GM23338 (cell line): ENCODE measurements around the gene ZGRF1. TPM values are rescaled to one million over a fixed set of nuclear protein-coding genes. Genes with fewer than 3 reads are reported as not detected.

Experiments
- ATAC-seq: fragments of 200-7000 bp; cut with Tn5 transposase; 3 replicates; pipeline ENCODE4 v1.9.1; 2020
- DNase-seq: peaks from one replicate; pipeline ENCODE4 v3.0.0-alpha.2; 2015; ENCODE audit warnings: low spot score
- H2AFZ ChIP-seq: fragments of 200-600 bp; sonication (generic); 2 replicates; pipeline ENCODE4 v1.8.0; 2016; ENCODE audit warnings: antibody characterized with exemption, mild to moderate bottlenecking, moderate library complexity
- H3F3A ChIP-seq: fragments of 200-600 bp; sonication (generic); replicated peaks from 2 replicates; pipeline ENCODE4 v1.8.0; 2017; ENCODE audit warnings: antibody characterized with exemption, mixed run types, low read depth
- H3K27ac ChIP-seq: fragments of 200-600 bp; sonication (generic); 2 replicates; pipeline ENCODE4 v1.6.1; 2016; ENCODE audit warnings: low read depth
- H3K27me3 ChIP-seq: fragments of 200-600 bp; sonication (generic); 2 replicates; pipeline ENCODE4 v1.8.0; 2016; ENCODE audit warnings: mild to moderate bottlenecking, mixed run types, moderate library complexity; ENCODE audit not compliant: insufficient read depth
- H3K36me3 ChIP-seq: fragments of 200-600 bp; sonication (generic); 2 replicates; pipeline ENCODE4 v1.8.0; 2016; ENCODE audit warnings: mild to moderate bottlenecking; ENCODE audit not compliant: insufficient read depth
- H3K4me1 ChIP-seq: fragments of 200-600 bp; sonication (generic); 2 replicates; pipeline ENCODE4 v1.8.0; 2016; ENCODE audit warnings: mild to moderate bottlenecking, moderate library complexity; ENCODE audit not compliant: insufficient read depth
- H3K4me2 ChIP-seq: fragments of 200-600 bp; sonication (generic); 2 replicates; pipeline ENCODE4 v1.7.1; 2017; ENCODE audit warnings: mixed run types
- H3K4me3 ChIP-seq: fragments of 200-600 bp; sonication (generic); 2 replicates; pipeline ENCODE4 v1.6.1; 2016; ENCODE audit warnings: mixed run types
- H3K79me2 ChIP-seq: fragments of 200-600 bp; sonication (generic); replicated peaks from 2 replicates; pipeline ENCODE4 v1.8.0; 2017; ENCODE audit warnings: mild to moderate bottlenecking; ENCODE audit not compliant: insufficient read depth
- H3K9me2 ChIP-seq: fragments of 200-600 bp; sonication (generic); 2 replicates; pipeline ENCODE4 v1.8.0; 2017; ENCODE audit not compliant: insufficient read depth
- H4K20me1 ChIP-seq: fragments of 200-600 bp; sonication (generic); replicated peaks from 2 replicates; pipeline ENCODE4 v1.8.0; 2017; ENCODE audit warnings: mild to moderate bottlenecking; ENCODE audit not compliant: insufficient read depth
- H3K27ac Mint-ChIP-seq: 2 replicates; pipeline ENCODE4 v1.8.0; 2020; ENCODE audit warnings: inconsistent platforms, mild to moderate bottlenecking, moderate library complexity, mixed read lengths
- H3K27me3 Mint-ChIP-seq: 3 replicates; pipeline ENCODE4 v1.8.0; 2022; ENCODE audit warnings: low read depth, mild to moderate bottlenecking, moderate library complexity, mixed read lengths, inconsistent platforms; ENCODE audit not compliant: insufficient read depth, poor library complexity
- H3K36me3 Mint-ChIP-seq: 3 replicates; pipeline ENCODE4 v1.8.0; 2021; ENCODE audit warnings: low read depth, mild to moderate bottlenecking, inconsistent platforms, moderate library complexity, mixed read lengths
- H3K4me1 Mint-ChIP-seq: 3 replicates; pipeline ENCODE4 v1.8.0; 2020; ENCODE audit warnings: mild to moderate bottlenecking, inconsistent platforms, mixed read lengths
- H3K4me3 Mint-ChIP-seq: 3 replicates; pipeline ENCODE4 v1.8.0; 2021; ENCODE audit warnings: moderate library complexity, mild to moderate bottlenecking, inconsistent platforms, mixed read lengths
- H3K9me3 Mint-ChIP-seq: 3 replicates; pipeline ENCODE4 v1.8.0; 2020; ENCODE audit warnings: moderate library complexity, mild to moderate bottlenecking, inconsistent platforms, mixed read lengths
- JUNB ChIP-seq: IDR thresholded peaks from one replicate; pipeline ENCODE4 v1.6.1; 2016; ENCODE audit warnings: antibody characterized with exemption; ENCODE audit not compliant: unreplicated experiment
- POLR2AphosphoS5 ChIP-seq: IDR thresholded peaks from 2 replicates; pipeline ENCODE4 v1.6.1; 2016; ENCODE audit warnings: antibody characterized with exemption, low read depth
- REST ChIP-seq: IDR thresholded peaks from one replicate; pipeline ENCODE4 v1.6.1; 2018; ENCODE audit warnings: antibody characterized with exemption; ENCODE audit not compliant: unreplicated experiment
- STAT1 ChIP-seq: IDR thresholded peaks from one replicate; pipeline ENCODE4 v1.6.1; 2016; ENCODE audit warnings: antibody characterized with exemption; ENCODE audit not compliant: unreplicated experiment
- polyA plus RNA-seq: library from polyadenylated mRNA; unstranded; fragments of >200 nt; fragmentation: Nextera tagmentation; extraction: Ambion mirVana; gene quantifications from 2 replicates; pipeline ENCODE4 v1.2.1, GENCODE V29; 2016
- total RNA-seq: library from RNA; depleted of rRNA; stranded (reverse); fragments of >200 nt; shearing (Covaris generic); gene quantifications from 2 replicates; pipeline ENCODE4 v1.2.3, GENCODE V29; 2014
- TF ChIP-seq, protein P1 (sequence below): fragments of 250-450 bp; sonication (Bioruptor Pico); IDR thresholded peaks from 2 replicates; pipeline ENCODE4 v1.5.0; 2020; ENCODE audit warnings: mild to moderate bottlenecking, moderate library complexity
- TF ChIP-seq, protein P2 (sequence below), 2 experiments: fragments of 200-600 bp in 1 of 2; sonication (generic) in 1 of 2; conservative IDR thresholded peaks; 2 replicates each; pipeline versions ENCODE4 v1.5.1 to v1.6.1; 2016 to 2017; ENCODE audit warnings: antibody characterized with exemption in 2 of 2, low read depth in 2 of 2, mild to moderate bottlenecking in 2 of 2, moderate library complexity in 1 of 2

Gene ZGRF1
- total and polyA plus RNA-seq, 2 experiments from 2014 or later, result 41.7 to 62.6 TPM

DNA sequence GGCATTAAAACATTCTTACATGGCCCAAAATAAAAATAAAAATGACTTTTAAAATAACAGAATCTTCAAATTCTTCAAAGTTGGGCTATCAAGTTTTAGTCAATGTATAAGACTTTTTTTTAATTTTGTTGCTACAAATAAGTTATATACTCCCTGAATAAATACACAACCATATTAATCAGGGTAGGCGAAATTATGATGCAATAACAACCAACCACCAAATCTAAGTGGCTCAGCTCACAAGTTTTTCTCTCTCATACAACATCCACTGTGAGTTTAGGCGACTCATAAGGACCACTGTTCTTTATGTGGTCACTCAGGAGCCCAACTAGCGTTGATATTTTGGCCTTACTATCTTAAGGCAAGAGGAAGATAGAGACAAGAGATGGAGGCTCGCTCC is 131.9 kb downstream of the ZGRF1 start (continued):
- TF ChIP-seq, protein P1, sequence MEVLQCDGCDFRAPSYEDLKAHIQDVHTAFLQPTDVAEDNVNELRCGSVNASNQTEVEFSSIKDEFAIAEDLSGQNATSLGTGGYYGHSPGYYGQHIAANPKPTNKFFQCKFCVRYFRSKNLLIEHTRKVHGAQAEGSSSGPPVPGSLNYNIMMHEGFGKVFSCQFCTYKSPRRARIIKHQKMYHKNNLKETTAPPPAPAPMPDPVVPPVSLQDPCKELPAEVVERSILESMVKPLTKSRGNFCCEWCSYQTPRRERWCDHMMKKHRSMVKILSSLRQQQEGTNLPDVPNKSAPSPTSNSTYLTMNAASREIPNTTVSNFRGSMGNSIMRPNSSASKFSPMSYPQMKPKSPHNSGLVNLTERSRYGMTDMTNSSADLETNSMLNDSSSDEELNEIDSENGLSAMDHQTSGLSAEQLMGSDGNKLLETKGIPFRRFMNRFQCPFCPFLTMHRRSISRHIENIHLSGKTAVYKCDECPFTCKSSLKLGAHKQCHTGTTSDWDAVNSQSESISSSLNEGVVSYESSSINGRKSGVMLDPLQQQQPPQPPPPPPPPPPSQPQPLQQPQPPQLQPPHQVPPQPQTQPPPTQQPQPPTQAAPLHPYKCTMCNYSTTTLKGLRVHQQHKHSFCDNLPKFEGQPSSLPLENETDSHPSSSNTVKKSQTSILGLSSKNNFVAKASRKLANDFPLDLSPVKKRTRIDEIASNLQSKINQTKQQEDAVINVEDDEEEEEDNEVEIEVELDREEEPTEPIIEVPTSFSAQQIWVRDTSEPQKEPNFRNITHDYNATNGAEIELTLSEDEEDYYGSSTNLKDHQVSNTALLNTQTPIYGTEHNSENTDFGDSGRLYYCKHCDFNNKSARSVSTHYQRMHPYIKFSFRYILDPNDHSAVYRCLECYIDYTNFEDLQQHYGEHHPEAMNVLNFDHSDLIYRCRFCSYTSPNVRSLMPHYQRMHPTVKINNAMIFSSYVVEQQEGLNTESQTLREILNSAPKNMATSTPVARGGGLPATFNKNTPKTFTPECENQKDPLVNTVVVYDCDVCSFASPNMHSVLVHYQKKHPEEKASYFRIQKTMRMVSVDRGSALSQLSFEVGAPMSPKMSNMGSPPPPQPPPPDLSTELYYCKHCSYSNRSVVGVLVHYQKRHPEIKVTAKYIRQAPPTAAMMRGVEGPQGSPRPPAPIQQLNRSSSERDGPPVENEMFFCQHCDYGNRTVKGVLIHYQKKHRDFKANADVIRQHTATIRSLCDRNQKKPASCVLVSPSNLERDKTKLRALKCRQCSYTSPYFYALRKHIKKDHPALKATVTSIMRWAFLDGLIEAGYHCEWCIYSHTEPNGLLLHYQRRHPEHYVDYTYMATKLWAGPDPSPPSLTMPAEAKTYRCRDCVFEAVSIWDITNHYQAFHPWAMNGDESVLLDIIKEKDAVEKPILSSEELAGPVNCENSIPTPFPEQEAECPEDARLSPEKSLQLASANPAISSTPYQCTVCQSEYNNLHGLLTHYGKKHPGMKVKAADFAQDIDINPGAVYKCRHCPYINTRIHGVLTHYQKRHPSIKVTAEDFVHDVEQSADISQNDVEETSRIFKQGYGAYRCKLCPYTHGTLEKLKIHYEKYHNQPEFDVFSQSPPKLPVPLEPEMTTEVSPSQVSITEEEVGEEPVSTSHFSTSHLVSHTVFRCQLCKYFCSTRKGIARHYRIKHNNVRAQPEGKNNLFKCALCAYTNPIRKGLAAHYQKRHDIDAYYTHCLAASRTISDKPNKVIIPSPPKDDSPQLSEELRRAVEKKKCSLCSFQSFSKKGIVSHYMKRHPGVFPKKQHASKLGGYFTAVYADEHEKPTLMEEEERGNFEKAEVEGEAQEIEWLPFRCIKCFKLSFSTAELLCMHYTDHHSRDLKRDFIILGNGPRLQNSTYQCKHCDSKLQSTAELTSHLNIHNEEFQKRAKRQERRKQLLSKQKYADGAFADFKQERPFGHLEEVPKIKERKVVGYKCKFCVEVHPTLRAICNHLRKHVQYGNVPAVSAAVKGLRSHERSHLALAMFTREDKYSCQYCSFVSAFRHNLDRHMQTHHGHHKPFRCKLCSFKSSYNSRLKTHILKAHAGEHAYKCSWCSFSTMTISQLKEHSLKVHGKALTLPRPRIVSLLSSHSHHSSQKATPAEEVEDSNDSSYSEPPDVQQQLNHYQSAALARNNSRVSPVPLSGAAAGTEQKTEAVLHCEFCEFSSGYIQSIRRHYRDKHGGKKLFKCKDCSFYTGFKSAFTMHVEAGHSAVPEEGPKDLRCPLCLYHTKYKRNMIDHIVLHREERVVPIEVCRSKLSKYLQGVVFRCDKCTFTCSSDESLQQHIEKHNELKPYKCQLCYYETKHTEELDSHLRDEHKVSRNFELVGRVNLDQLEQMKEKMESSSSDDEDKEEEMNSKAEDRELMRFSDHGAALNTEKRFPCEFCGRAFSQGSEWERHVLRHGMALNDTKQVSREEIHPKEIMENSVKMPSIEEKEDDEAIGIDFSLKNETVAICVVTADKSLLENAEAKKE (CRISPR knock-in tag), result no peak
- TF ChIP-seq, protein P2, sequence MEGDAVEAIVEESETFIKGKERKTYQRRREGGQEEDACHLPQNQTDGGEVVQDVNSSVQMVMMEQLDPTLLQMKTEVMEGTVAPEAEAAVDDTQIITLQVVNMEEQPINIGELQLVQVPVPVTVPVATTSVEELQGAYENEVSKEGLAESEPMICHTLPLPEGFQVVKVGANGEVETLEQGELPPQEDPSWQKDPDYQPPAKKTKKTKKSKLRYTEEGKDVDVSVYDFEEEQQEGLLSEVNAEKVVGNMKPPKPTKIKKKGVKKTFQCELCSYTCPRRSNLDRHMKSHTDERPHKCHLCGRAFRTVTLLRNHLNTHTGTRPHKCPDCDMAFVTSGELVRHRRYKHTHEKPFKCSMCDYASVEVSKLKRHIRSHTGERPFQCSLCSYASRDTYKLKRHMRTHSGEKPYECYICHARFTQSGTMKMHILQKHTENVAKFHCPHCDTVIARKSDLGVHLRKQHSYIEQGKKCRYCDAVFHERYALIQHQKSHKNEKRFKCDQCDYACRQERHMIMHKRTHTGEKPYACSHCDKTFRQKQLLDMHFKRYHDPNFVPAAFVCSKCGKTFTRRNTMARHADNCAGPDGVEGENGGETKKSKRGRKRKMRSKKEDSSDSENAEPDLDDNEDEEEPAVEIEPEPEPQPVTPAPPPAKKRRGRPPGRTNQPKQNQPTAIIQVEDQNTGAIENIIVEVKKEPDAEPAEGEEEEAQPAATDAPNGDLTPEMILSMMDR (conservative IDR thresholded peaks at IDR 0.05; ENCODE audit: low read depth in 2 of 2), result no peak
- no peak for TF ChIP-seq POLR2AphosphoS5

DNA sequence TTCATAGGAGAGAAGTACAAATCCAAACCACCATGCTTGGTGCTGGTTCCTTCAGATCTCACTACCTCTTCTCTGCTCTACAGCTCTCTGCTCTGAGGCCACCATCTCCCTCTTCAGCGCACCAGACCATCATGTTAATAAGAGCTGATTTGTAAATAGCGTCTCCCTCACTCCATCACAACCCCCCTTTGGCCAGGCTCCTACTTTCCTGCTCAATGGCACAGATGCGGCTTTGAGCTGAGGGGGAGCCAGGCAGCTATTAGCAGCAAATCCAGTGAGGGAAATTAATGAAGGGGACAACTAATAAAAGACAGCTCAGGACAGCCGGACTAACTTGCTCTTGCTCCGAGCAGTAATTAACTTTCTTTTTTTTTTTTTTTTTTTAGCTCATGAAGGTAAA is 133.8 kb downstream of the ZGRF1 start:
- peaks cover under 1% of the 10 kb centered on the region; the same call in 1 of the 2 replicates for H3K4me1 ChIP-seq
- Mint-ChIP-seq H3K9me3 (peaks cover 4% of the 10 kb centered on the region; the same call in 1 of the 3 replicates), H3K4me3 (no peak overlapping the region), H3K27ac (no peak overlapping the region), H3K4me1 (no peaks in the 10 kb centered on the region), H3K36me3 (no peaks in the 10 kb centered on the region), H3K27me3 (peaks cover 26% of the 10 kb centered on the region)
- no peaks in the 10 kb centered on the region for H4K20me1 ChIP-seq
- H3K27me3 ChIP-seq, result peaks cover 47% of the 10 kb centered on the region
- H3K4me2 ChIP-seq, result no peak overlapping the region
- H3K27ac ChIP-seq, result no peak overlapping the region
- H3K4me3 ChIP-seq, result no peak overlapping the region
- TF ChIP-seq STAT1, result no peak
- no peak for TF ChIP-seq JUNB
- TF ChIP-seq REST, result no peak
- DNase-seq (no peak), ATAC-seq (no peak)
- no peaks in the 10 kb centered on the region for H3K36me3 ChIP-seq
- no peaks in the 10 kb centered on the region for H3F3A ChIP-seq
- H3K9me2 ChIP-seq, result no peaks in the 10 kb centered on the region
- 0 out of 2 replicates have a peak overlapping the region, but pooled peaks have one; percentile 52 for H2AFZ ChIP-seq
- H3K79me2 ChIP-seq, result no peaks in the 10 kb centered on the region
